ENCODE data around the gene OTOL1. TPM values are rescaled to one million over a fixed set of nuclear protein-coding genes. Genes with fewer than 3 reads are reported as not detected.

OTOL1 gene
- polyA plus RNA-seq, 3 donors, result not detected

GRCh38 chr3:161545824-161546223 is 49.2 kb downstream of the OTOL1 start:
- WGBS (ENCODE audit: insufficient coverage), result no CpG with 5 or more reads among the region's 1 CpG
- no peak for DNase-seq
- intact Hi-C loops (cut with micrococcal nuclease), result no loop called here

GRCh38 chr3:161548301-161548700 is 51.7 kb downstream of the OTOL1 start:
- Histone ChIP-seq H3K9me3 (replicated peaks in 1 of 2; ENCODE audit: control insufficient read depth in 1 of 2, insufficient read depth in 1 of 2, low read length in 2 of 2) (no peaks in the 10 kb centered on the region), H4K20me1 (ENCODE audit: insufficient read depth, low read length) (no peaks in the 10 kb centered on the region), H3K27ac (ENCODE audit: low read depth in 1 of 2, low read length in 2 of 2) (no peak overlapping the region), H3K4me3 (replicated peaks in 1 of 3; ENCODE audit: low read depth in 2 of 3, low read length in 3 of 3) (no peak overlapping the region), H3K9ac (ENCODE audit: insufficient read depth, low read length, poor library complexity, severe bottlenecking) (no peak overlapping the region), H3K36me3 (replicated peaks in 1 of 2; ENCODE audit: control insufficient read depth in 1 of 2, insufficient read depth in 2 of 2, low read length in 2 of 2) (no peaks in the 10 kb centered on the region), H3K27me3 (ENCODE audit: control insufficient read depth in 2 of 2, insufficient read depth in 2 of 2, low read length in 2 of 2) (no peaks in the 10 kb centered on the region), H3K4me1 (ENCODE audit: control insufficient read depth in 1 of 2, insufficient read depth in 2 of 2, low read length in 2 of 2) (no peaks in the 10 kb centered on the region), H2AFZ (ENCODE audit: insufficient read depth, low read depth, low read length, poor library complexity, severe bottlenecking) (no peak overlapping the region), H3K79me2 (ENCODE audit: insufficient read depth, low read length) (no peaks in the 10 kb centered on the region), H3K4me2 (replicated peaks; ENCODE audit: extremely low read depth, low read length, poor library complexity, severe bottlenecking) (no peak overlapping the region)
- no CpG with 5 or more reads among the region's 4 CpGs for WGBS (ENCODE audit: insufficient coverage)
- intact Hi-C loops (cut with micrococcal nuclease), result no loop called here
- no peak overlapping the region for H3K4me3 Mint-ChIP-seq
- no peak for DNase-seq
- TF ChIP-seq CTCF (IDR thresholded peaks at IDR 0.05), result no peak
- H3K4me1 Mint-ChIP-seq, result no peaks in the 10 kb centered on the region
- H3K27ac Mint-ChIP-seq, result no peak overlapping the region
- H3K9me3 Mint-ChIP-seq, result peaks cover 0 to 5% (median 0%) of the 10 kb centered on the region in 7 donors
- H3K27me3 Mint-ChIP-seq (ENCODE audit: low read depth in 3 of 3), result peaks cover 1 to 4% (median 3%) of the 10 kb centered on the region in 3 donors
- H3K36me3 Mint-ChIP-seq, result no peaks in the 10 kb centered on the region

More at GRCh38 chr3:161545824-161546223, 49.2 kb downstream of the OTOL1 start:
- no peaks in the 10 kb centered on the region for H3K36me3 Mint-ChIP-seq
- TF ChIP-seq CTCF (IDR thresholded peaks at IDR 0.05), result no peak
- no peaks in the 10 kb centered on the region for H3K4me1 ChIP-seq (ENCODE audit: control insufficient read depth in 1 of 2, insufficient read depth in 2 of 2, low read length in 2 of 2)
- no peak overlapping the region for H3K27ac ChIP-seq (ENCODE audit: low read depth in 1 of 2, low read length in 2 of 2)
- no peak overlapping the region for H3K27ac Mint-ChIP-seq
- peaks cover 0 to 1% (median under 1%) of the 10 kb centered on the region in 3 donors for H3K27me3 Mint-ChIP-seq (ENCODE audit: low read depth in 3 of 3)
- H3K79me2 ChIP-seq (ENCODE audit: insufficient read depth, low read length), result no peaks in the 10 kb centered on the region
- H4K20me1 ChIP-seq (ENCODE audit: insufficient read depth, low read length), result no peaks in the 10 kb centered on the region
- H3K4me3 ChIP-seq (replicated peaks in 1 of 3; ENCODE audit: low read depth in 2 of 3, low read length in 3 of 3), result no peak overlapping the region
- no peaks in the 10 kb centered on the region for H3K36me3 ChIP-seq (replicated peaks in 1 of 2; ENCODE audit: control insufficient read depth in 1 of 2, insufficient read depth in 2 of 2, low read length in 2 of 2)
- H2AFZ ChIP-seq (ENCODE audit: insufficient read depth, low read depth, low read length, poor library complexity, severe bottlenecking), result no peak overlapping the region
- no peak overlapping the region for H3K4me3 Mint-ChIP-seq
- no peaks in the 10 kb centered on the region for H3K27me3 ChIP-seq (ENCODE audit: control insufficient read depth in 2 of 2, insufficient read depth in 2 of 2, low read length in 2 of 2)
- no peaks in the 10 kb centered on the region for H3K4me1 Mint-ChIP-seq
- no peak overlapping the region for H3K4me2 ChIP-seq (replicated peaks; ENCODE audit: extremely low read depth, low read length, poor library complexity, severe bottlenecking)
- H3K9me3 Mint-ChIP-seq, result peaks cover 0 to 5% (median 0%) of the 10 kb centered on the region in 7 donors
- no peaks in the 10 kb centered on the region for H3K9me3 ChIP-seq (replicated peaks in 1 of 2; ENCODE audit: control insufficient read depth in 1 of 2, insufficient read depth in 1 of 2, low read length in 2 of 2)
- H3K9ac ChIP-seq (ENCODE audit: insufficient read depth, low read length, poor library complexity, severe bottlenecking), result no peak overlapping the region

Data from CD14-positive monocyte (primary cell).